A549 (cell line): ENCODE measurements around the gene GLS.

ENCODE experiments used
- CBX2 ChIP-seq: fragments of 200-600 bp; sonication (generic); IDR thresholded peaks from 2 replicates; pipeline ENCODE4 v1.6.1; 2016; ENCODE audit warnings: low read depth, mild to moderate bottlenecking, borderline replicate concordance
- CHD4 ChIP-seq: fragments of 200-600 bp; sonication (generic); IDR thresholded peaks from 2 replicates; pipeline ENCODE4 v1.6.1; 2016; ENCODE audit warnings: antibody characterized with exemption, mild to moderate bottlenecking, borderline replicate concordance
- ELK1 ChIP-seq: fragments of 150-350 bp; IDR thresholded peaks from 2 replicates; pipeline ENCODE4 v1.6.1; 2014; ENCODE audit warnings: low read depth, mild to moderate bottlenecking, low read length
- EP300 ChIP-seq, 2 experiments: fragments of >200 bp; sonication (Bioruptor Twin); formaldehyde crosslinking; IDR thresholded peaks; 2 replicates in 1 of 2; 3 replicates in 1 of 2; pipeline ENCODE4 v1.6.1; 2016 to 2017
- POLR2A ChIP-seq: IDR thresholded peaks from 2 replicates; pipeline ENCODE4 v1.6.1; 2012; ENCODE audit warnings: mild to moderate bottlenecking, low read length
- TF ChIP-seq, protein P1 (sequence below): IDR thresholded peaks from 2 replicates; pipeline ENCODE4 v1.6.1; 2012
- TF ChIP-seq, protein P2 (sequence below): fragments of 450-650 bp; IDR thresholded peaks from 2 replicates; pipeline ENCODE4 v1.6.1; 2014; ENCODE audit warnings: antibody characterized with exemption
- TF ChIP-seq, protein P3 (sequence below): fragments of >200 bp; sonication (Bioruptor Twin); formaldehyde crosslinking; IDR thresholded peaks from 3 replicates; pipeline ENCODE4 v1.5.1; 2016

GRCh38 chr2:190847504-190848081 lies 33.0 kb upstream of the GLS start:
- TF ChIP-seq POLR2A (no peak), CHD4 (no peak), ELK1 (no peak), EP300 (IDR thresholded peaks at IDR 0.05) (no peak), CBX2 (no peak)
- TF ChIP-seq, protein P1, sequence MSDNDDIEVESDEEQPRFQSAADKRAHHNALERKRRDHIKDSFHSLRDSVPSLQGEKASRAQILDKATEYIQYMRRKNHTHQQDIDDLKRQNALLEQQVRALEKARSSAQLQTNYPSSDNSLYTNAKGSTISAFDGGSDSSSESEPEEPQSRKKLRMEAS = no peak
- TF ChIP-seq, protein P2, sequence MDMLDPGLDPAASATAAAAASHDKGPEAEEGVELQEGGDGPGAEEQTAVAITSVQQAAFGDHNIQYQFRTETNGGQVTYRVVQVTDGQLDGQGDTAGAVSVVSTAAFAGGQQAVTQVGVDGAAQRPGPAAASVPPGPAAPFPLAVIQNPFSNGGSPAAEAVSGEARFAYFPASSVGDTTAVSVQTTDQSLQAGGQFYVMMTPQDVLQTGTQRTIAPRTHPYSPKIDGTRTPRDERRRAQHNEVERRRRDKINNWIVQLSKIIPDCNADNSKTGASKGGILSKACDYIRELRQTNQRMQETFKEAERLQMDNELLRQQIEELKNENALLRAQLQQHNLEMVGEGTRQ = no peak
- TF ChIP-seq, protein P3, sequence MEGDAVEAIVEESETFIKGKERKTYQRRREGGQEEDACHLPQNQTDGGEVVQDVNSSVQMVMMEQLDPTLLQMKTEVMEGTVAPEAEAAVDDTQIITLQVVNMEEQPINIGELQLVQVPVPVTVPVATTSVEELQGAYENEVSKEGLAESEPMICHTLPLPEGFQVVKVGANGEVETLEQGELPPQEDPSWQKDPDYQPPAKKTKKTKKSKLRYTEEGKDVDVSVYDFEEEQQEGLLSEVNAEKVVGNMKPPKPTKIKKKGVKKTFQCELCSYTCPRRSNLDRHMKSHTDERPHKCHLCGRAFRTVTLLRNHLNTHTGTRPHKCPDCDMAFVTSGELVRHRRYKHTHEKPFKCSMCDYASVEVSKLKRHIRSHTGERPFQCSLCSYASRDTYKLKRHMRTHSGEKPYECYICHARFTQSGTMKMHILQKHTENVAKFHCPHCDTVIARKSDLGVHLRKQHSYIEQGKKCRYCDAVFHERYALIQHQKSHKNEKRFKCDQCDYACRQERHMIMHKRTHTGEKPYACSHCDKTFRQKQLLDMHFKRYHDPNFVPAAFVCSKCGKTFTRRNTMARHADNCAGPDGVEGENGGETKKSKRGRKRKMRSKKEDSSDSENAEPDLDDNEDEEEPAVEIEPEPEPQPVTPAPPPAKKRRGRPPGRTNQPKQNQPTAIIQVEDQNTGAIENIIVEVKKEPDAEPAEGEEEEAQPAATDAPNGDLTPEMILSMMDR = no peak
